GM18858 (cell line): ENCODE results near the gene NFATC1.

Source experiments
- ATAC-seq: cut with Tn5 transposase; IDR thresholded peaks from one replicate; pipeline ENCODE4 v1.9.1; 2021; ENCODE audit not compliant: unreplicated experiment

The NFATC1 gene

DNA sequence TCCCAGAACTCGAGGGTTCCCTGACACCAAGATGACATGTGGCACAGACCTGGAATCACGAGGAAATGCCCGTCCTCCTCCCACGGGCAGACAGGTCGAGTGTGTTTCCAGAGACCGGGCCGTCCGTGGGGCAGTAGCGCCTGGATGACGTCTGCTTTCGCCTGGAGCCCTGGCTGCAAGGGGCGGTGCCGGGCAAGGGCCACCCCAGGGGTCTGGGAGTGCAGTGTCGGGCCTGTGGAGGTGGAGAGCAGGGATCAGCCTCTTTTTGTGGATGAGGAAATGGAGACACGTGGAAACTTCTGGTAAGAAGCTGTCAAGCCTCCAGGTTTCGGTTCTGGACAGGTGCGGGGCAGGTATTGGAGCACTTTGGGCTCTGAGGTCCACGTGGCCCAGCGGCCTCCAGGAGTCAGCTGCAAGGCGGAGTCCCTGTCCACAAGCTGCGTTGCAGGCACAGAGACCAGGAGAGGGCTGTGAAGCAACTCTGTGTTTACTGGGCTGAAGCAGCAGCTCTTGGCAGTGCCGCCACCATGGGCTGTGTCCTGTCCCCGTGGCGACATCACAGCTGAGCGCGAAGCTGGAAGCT lies 25.6 kb downstream of the NFATC1 start:
- no peak for ATAC-seq

DNA sequence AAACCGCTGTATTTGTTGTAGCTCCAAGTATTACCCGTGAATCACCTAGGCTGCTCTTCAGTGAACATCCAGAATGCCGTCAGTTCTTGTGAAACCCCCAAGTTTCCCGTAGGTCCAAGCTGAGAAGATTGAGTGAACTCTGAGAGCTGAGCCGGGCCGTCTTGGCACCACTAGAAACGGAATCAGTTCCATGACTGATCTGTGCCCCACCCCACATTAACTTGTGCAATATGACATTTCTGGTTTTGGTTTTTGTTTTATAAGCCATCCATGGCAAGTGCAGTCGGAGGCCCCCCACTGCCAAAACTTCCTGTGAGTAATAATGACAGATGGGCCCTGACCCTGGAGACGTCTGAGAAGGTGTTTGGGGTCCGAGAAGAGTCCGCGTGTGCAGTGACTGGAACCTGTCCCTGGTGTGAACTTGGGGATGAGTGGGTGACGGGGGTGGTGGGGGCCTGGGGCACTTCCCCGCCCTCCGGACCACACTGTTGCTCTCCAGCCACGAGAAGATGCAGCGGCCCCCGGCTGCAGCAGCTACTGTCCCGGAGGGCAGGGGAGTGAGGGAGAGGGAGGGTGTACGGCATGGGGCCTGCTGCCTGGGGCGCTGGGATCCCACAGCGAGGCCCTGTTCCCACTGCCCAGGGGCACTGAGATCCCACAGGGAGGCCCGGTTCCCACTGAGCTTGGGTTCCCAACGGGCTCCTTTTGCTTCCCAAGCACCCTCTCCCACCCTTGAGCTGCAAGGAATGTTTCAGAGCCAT lies 26.5 kb downstream of the NFATC1 start:
- peak; percentile 75 for ATAC-seq

DNA sequence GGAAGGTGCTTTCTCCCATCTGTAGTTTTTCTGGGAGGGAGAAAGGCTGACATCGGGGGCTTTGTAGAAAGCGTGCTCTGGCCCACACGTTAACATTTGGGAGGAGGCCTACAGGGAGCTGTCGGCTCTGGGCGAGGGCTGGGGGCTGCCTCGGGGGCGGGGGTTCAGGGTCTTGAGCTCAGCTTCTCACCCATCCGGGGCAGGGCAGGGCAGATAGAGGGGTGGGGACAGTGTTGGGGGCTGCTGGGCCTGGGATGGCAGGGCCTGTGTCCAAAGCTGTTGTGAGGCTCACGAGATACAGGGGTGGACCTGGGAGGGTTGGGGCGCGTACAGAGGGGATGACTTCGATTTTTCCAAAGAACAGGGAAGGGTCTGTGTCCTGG lies 27.0 kb downstream of the NFATC1 start:
- ATAC-seq, result no peak

DNA sequence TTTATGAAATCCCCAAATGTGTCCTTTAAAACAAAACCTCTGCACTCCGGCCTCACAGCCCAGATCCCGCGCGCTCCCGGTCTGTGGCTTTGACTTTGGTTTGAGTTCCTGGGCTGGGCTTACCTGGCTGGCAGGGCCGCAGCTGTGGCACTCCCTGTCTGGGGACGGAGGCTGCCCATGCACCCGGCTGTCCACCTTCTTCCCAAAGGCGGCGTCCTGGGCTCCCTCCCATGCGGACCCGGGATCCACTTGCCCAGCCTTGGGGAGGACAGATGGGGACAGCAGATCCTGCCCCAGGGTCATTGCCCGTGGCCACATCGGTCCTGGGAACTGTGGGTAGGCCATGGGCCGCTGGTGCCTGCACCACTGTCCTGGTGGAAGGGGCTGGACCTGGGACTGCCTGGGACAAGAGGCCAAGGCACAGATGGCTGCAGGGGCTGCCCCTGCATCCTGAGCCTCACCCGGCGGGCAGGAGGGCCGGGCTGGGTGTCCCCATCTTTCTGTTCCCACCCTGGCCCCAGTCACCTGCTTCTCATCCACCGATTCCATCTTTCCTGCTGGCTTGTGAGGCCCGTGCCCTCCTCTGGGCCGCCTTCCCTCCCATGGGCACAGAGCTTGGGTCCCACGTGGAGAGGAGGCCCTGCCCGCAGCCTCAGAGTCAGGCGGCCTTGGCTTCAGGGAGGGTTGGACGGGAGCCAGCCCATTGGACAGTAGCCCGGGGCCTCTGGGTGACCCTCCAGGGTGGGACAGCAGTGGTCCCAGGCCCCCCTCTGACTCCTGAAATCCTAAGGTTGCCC lies 27.7 kb downstream of the NFATC1 start:
- ATAC-seq, result no peak

DNA sequence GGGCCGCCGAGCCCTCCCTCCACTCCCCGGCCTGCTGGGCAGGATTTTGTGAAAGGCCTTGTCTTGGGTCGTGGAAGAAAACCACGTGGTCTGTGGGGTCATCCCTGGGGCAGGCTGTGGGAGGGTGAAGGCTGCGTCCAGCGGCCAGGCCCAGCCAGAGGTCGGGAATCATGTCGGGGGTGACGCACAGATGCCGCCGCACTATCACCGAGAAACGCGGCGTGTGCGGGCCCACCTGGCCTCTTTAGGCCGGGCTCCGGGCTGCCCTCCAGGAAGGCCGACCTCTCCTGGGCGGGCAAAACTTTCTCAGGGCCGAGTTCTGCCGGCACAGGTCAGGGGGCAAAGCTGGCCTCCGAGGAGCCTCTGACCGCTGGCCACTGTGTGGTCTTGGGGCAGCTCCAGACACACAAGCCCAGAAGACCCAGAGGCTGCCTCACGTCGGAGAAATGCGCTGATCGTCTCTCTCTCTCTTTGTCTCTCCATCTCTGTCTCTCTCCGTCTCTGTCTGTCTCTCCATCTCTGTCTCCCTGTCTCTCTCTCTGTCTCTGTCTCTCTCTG lies 28.4 kb downstream of the NFATC1 start:
- ATAC-seq, result no peak

DNA sequence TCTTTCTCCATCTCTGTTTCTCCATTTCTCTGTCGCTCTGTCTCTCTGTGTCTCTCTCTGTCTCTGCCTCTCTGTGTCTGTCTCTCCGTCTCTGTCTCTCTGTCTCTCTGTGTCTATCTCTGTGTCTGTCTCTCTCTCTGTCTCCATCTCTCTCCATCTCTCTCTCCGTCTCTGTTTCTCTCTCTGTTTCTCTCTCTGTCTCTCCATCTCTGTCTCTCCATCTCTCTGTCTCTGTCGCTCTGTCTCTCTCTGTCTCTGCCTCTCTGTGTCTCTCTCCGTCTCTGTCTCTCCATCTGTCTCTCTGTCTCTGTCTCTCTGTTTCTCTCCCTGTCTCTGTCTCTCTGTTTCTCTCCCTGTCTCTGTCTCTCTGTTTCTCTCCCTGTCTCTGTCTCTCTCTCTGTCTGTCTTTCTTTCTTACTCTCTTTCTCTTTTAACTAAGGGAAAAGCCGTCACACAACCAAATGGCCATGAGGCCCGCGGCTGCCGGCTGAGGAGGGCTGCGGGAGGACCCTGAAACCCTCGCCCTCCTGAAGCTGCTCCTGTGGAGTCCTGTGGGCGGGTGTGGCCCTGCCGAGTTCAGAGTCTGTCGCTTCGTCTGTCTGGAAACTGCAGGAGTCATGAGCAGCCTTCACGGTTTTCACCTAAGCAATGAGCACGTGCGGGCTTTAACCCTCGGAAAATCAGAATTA lies 29.3 kb downstream of the NFATC1 start:
- ATAC-seq, result no peak

DNA sequence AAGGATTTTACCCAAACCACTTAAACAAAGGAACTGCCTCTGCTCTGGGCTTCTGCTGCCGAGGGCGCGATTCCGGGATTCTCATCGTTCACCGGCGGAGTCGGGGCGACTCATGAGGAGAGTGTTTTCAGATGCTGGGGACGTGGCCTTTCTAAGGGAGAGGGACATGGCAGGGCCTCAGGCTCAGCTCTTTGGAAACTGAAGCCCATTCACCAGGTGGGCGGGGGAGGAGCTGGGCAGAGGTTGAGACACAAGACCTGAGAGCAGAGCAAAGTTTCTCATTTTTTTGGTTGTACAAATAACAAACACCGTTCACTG lies 29.8 kb downstream of the NFATC1 start:
- no peak for ATAC-seq

DNA sequence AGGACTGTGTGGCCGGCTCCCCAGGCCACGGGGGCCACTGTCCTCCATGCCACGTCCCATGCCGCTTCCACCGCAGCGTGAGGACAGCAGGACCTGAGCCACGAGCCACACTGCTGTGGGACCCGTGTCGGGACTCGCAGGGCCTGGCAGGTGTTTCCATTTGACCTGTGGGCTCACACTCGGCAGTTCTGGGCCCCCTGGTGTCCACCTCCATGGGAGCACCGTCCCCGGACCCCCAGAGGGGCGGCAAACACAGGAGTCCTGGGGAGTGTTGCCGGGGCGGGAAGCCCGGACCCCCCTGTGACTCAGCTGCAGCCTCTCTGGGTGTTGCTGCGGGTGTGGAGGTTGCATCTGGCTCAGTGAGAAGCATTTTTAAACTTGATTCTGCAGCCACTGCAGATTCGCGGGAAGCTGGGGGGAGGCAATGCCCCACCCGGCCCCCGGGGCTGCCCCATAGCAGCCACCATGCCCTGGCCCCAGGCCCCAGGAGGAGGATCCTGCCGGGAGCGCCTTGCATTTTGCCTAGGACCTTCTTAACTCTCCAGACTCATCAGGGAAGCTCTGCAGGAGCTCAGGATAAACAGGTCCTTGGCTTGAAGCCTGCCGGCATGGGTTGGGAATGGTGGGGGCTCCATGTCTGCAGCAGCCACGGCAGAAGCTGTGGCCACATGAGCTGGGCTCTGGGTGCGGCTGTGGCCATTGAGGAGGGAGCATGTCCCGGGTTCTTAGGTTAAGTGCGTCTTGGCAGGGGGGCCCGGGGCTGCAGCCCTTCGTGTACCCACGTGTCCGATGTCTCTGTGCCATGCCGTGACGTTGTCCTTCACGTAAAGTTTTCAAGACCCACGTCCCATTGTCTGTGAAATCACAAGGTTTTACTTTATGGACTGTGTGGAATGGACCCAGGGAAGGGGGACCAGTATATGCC lies 30.9 kb downstream of the NFATC1 start:
- ATAC-seq, result no peak

DNA sequence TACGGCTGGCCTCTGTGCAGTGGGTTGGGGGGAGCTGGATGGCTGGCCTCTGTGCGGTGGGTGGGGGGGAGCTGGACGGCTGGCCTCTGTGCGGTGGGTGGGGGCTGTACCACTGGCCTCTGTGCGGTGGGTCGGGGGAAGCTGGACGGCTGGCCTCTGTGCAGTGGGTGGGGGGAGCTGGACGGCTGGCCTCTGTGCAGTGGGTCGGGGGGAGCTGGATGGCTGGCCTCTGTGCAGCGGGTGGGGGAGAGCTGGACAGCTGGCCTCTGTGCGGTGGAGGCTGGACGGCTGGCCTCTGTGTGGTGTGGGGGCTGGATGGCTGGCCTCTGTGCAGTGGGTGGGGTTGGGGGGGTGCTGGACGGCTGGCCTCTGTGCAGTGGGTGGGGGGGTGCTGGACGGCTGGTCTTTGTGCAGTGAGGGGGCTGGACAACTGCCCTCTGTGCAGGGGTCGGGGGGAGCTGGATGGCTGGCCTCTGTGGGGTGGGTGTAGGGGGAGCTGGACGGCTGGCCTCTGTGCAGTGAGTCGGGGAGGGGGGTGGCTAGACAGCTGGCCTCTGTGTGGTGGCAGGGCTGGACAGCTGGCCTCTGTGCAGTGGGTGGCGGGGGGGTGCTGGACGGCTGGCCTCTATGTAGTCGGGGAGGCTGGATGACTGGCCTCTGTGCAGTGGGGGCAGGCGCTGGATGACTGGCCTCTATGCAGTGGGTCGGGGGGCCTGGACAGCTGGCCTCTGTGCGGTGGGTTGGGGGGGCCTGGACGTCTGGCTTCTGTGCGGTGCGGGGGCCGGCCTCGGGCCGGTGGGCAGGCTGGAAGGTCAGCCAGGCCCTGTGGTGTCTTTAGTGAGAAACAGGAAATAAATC lies 31.9 kb downstream of the NFATC1 start:
- ATAC-seq, result no peak

DNA sequence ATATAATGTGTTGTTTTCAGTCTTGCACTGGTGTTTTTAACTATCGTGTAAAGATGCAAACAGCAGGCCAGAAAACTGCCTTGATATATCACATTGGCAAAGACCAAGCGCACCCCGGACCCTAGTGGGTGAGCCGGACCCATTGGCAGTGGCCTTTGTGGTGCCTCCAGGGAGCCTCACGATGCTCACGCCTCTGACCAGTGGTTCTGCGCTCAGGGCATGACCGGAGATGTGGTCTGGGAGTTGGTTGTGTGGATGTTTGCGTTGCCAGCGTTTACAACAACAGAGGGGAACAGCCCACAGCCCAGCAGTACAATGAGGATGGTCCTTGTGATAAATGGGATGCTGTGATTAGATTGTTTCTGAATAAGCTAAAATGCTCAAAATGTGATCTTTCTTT lies 32.6 kb downstream of the NFATC1 start:
- no peak for ATAC-seq

DNA sequence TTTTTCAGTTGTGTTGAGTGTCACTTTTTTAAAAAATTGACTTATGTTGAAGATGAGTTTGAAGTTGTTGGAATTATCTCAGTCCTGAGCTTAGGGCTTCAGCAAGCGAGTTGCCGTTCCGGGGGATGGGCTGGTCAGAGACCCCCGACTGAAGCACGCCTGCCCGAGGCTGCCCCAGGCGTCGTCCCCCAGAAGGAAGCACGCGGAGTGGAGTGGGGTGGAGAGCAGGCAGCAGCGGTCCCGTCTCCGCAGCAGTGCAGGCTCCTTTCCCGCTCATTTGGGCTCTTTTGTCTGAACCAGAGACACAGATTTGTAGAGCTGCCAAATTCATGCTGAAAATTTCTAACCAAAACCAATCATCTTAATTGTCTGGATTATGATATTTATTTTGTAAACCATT lies 33.7 kb downstream of the NFATC1 start:
- ATAC-seq, result no peak

DNA sequence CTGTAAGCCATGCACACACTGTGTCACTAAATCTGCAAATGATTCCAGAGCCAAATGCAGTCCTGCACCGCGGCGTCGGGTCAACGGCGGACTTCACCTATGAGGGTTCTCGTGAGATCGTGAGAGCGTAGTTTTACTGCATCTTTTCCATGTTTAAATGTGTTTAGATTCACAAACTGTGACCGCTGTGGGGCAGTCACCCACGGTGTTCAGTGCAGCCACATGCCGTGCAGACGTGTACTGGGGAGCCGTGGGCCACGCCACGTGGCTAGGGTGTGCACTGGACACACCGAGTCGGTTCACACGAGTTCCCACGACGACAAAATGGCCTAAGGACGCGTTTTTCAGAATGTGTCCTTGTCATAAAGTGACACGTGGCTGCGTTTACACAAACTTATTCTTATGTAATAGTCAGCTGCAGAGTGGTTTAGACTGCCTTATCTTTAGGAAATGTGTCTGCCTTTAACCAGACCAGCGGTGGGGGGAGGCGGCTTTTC lies 34.1 kb downstream of the NFATC1 start:
- no peak for ATAC-seq

DNA sequence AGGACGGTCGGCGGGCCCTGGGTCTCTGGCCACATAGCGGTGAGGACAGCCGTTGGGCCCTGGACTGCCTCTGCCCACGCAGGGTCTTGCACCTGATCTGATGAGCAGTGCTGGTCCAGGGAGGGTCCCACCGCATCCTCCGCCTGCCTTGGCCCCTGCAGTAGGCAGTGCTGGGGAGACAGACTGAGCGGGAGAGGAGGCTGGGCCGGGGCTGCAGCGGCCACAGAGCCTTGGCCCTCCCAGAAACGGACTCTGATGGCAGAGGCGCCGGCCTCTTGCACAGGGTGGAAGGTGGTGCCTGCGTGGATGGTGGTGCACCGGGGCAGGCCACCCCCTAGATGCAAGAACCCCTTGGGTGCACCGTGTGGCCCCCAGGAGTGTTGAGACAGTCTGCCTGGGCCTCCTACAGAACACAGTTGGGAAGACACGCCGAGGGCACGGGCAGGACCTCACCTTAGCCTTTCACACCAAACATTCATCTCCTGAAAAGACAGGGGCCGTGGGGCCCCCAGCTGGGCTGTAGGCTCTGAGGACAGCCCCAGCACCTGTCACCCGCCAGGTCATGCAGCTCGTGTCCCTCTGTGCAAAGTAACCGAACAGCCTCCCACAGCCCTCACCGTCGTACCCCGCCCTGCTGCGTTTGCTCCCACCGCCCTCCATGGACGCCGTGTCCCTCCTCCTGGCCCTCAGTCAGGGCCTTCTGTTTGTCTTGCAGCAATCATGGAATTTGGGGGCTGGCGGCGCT lies 36.8 kb downstream of the NFATC1 start:
- no peak for ATAC-seq

DNA sequence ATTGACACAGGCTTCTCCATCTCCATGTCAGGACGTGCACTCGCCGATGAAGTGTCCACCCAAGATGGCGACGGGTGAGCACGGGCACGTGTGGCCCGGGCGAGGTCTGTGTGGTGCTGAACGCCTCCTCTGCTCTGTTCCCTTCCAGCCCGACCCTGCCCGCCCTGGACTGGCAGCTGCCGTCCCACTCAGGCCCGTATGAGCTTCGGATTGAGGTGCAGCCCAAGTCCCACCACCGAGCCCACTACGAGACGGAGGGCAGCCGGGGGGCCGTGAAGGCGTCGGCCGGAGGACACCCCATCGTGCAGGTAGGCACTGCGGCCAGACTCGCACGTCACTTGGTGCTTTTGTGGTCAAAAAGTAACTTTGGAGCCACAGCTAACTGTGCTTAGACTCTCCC lies 37.7 kb downstream of the NFATC1 start:
- no peak for ATAC-seq

DNA sequence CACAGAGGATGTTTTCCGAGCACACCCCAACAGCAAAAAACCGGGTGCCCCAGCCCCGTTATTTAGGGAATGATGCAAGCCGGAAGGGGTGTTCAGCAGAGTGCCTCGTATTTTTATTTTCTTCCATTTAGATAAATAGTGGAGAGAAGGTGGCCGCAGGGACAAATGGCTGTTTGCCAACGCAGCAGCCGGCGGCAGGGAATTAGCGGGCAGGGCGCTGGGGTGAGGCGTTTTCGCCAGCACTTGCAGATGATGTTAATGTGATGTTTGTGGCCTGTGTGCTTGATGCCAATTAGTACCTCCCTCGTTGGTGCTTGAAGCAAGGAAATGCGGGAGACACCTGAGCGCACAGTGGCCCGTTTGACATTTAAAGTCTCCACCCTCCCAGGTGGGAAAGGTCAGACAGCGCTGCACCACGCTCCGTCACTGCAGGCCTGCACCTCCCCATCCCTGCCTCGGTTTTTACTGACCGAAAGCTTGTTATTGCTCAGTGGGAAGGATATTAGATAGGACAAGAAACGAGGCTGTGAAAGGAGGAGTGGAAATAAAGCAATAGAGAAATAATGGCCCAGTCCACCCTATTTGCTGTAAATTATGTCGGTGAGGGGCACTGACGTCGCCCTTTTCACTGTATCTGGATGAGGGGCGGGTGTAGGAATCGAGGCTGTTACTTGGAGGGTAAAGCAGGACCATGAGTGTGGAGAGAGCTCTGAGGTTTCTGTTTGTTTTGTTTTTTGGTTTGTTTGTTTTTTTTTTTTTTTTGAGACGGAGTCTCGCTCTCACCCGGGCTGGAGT lies 39.1 kb downstream of the NFATC1 start:
- no peak for ATAC-seq

DNA sequence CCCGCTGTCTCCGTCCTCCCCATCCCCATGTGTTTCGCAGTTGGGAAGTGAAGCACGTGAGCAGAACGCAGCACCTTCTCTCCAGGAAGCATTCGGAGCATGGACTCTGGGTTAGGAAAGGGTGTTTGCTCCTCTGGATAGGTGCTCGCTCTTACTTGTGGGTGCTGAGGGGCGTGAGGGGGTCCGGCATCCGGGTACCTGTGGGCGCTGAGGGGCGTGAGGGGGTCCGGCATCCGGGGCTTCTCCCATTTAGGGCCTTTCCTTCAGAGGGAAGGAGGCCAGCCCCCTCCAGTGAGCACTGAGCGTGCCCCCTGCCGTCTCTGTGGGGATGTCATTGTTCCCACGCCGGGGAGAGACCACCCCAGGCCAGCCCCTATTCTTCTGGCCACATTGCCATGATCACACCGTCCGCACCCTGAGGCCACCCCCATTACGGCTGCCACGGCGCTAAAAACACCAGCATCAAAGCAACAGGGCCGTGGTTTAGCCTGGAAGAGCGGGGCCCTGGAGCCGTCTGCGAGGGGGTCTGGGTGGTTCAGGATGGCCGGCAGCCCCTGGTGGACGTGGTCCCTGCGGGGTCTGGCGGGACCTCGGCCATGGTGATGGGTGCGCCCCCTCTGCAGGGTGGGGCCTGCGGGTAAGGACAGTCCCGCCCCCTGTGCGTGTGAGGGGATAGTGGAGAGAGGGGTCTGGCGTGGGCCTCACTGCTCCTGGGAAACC lies 41.0 kb downstream of the NFATC1 start:
- ATAC-seq, result no peak
